WERI-Rb-1 (cell line): Measurements from ENCODE around the gene ADORA1.
A peak's percentile ranks its signal among the peaks of the same experiment; 100 is the strongest.

Experiments used
- DNase-seq: peaks from one replicate; pipeline ENCODE4 v3.0.0-alpha.2; 2020
- H3K27ac ChIP-seq: fragments of 250-450 bp; sonication (Bioruptor Pico); 2 replicates; pipeline ENCODE4 v1.5.1; 2020; ENCODE audit warnings: mild to moderate bottlenecking, moderate library complexity
- H3K27me3 ChIP-seq: fragments of 250-450 bp; sonication (Bioruptor Pico); 2 replicates; pipeline ENCODE4 v1.5.1; 2021; ENCODE audit warnings: mild to moderate bottlenecking, low read depth, moderate library complexity; ENCODE audit not compliant: insufficient read depth, severe bottlenecking
- H3K36me3 ChIP-seq: fragments of 250-450 bp; sonication (Bioruptor Pico); 2 replicates; pipeline ENCODE4 v1.5.1; 2020; ENCODE audit warnings: mild to moderate bottlenecking, moderate library complexity
- H3K4me3 ChIP-seq: 2 replicates; pipeline ENCODE4 v1.5.1; 2011; ENCODE audit warnings: low read depth, mild to moderate bottlenecking, control low read depth, low read length
- H3K9me3 ChIP-seq: fragments of 250-450 bp; sonication (Bioruptor Pico); 2 replicates; pipeline ENCODE4 v1.5.1; 2021; ENCODE audit warnings: mild to moderate bottlenecking, moderate library complexity; ENCODE audit not compliant: severe bottlenecking
- CTCF ChIP-seq: IDR thresholded peaks from 2 replicates; pipeline ENCODE4 v1.5.1; 2011; ENCODE audit warnings: low read depth, mild to moderate bottlenecking, control low read depth, inconsistent platforms, low read length

Gene ADORA1

DNA sequence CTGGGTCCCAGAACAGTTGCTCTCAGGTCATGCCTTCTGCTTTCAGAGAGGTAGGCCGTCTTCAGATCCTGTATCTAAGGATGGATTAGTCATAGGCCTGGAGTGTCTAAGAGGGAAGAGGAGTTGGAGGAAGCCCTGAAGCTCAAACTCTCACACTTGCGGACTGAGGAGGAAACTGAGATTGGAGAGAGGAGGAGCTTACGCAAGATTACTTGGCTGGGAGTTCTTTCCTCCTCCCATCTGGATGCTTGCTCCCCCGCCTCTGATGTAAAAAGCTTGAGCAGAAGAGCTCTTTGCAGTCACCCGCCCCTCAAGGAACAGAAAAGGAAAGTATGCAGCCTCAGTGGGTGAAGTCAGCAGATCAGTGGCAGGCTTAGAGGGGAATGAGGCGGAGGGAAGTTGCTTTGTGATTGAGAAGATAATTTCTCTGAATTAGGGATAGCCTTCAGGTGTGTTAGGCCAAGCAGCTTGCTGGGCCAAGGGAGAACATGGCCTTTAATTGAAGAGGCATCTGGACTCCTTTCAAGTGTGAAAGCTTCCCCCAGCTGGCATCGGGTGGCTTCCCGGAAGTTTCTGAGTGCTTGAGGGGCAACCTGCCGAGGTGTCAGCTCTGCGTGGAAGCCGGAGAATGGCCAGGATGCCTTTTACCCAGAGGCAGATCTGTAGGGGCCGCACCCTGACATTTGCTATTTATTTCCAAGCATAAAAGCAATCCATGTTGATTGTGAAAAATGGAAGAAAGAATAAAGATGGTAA is 6.6 kb downstream of the ADORA1 start:
- Histone ChIP-seq H3K4me3 (no peak overlapping the region), H3K27ac (peak overlapping the region; percentile 11), H3K9me3 (no peaks in the 10 kb centered on the region), H3K27me3 (no peaks in the 10 kb centered on the region), H3K36me3 (peaks cover 36% of the 10 kb centered on the region)
- peak; percentile 74 for DNase-seq
- TF ChIP-seq CTCF, result no peak

DNA sequence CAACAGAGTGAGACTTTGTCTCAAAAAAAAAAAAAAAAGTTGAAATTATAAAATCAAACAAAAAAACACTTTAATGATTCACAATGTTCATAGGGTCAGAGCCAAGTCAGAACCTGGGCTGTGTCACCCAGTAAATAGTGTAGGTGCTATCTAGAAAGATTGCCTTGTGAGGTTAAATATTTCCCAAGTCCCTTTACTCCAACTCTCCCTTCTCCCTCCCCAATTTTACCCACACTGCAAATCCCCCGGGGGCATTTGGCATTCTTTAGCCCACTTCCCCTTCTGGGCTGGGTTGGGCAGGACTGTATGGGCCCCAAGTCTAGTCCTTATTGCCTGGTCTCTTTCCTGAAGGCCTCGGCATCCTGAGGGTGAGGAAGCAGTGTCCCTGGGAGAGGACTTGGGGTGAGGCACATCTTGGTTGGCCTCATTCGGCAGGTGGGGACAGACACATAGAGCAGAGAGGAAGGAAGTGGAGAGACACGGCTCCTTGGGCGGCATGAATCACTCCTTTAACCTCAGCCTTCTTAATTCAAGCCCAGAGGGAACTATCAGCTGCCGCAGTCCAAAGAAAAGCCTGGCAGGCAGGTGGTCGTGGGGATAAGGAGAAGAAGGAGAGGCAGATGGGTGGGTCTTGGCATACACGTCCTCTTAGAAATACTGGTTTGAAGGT is 8.2 kb downstream of the ADORA1 start:
- H3K4me3 ChIP-seq, result no peak overlapping the region

DNA sequence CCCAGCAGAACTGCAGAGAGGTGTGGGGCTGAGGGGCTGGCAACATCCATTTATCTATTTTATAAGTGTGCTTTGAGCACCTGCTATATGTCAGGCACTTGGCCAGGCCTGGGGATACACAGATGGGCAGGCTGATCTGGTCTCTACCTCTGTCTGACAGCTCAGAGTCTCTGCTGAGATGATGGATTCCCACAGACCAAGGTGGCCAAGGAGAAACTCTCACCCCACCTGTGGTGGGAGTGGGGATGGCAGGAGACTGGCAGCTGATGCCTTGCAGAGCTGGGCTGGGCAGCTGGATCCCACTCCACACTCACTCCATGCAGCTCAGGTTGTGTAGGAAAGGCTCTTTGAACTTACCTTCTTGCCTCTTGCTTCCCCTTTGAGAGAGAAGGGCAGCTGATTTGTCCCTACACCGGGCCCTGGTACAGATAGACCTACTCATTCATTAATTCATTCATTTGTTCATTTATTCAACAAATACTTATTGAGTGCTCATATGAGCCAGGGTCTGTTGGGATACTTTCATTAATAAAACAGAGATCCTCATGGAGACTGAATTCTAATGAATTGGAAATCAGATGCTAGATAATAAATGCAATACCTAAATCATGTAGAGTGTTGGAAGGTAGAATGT is 9.0 kb downstream of the ADORA1 start:
- Histone ChIP-seq H3K27me3 (no peaks in the 10 kb centered on the region), H3K9me3 (no peaks in the 10 kb centered on the region), H3K4me3 (no peak overlapping the region), H3K27ac (no peak overlapping the region), H3K36me3 (peaks cover 22% of the 10 kb centered on the region)
- DNase-seq, result peak; percentile 56
- peak; percentile 64 for TF ChIP-seq CTCF

More for the DNA sequence above, 8.2 kb downstream of the ADORA1 start:
- Histone ChIP-seq H3K27me3 (no peaks in the 10 kb centered on the region), H3K27ac (no peak overlapping the region), H3K36me3 (peaks cover 22% of the 10 kb centered on the region), H3K9me3 (no peaks in the 10 kb centered on the region)
- no peak for DNase-seq
- no peak for TF ChIP-seq CTCF

DNA sequence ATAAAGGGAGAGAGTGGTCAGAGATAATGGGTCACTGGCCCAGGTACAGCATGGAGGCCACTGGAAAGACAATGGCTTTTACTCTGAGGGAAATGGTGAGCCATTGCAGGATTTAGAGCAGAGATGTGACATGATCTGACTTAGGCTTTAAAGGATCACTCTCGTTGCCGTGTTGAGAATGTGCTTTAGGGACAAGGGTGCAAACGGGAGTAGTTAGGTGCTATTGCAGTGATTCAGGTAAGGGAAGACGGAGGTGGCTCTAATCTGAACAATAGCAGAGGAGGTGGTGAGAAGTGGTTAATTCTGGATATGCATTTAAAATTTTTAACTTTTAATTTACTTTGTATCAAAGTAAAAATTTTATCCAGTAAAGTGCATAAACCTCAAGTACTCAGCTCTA is 9.8 kb downstream of the ADORA1 start:
- H3K27ac ChIP-seq, result no peak overlapping the region
- H3K9me3 ChIP-seq, result no peaks in the 10 kb centered on the region
- peaks cover 23% of the 10 kb centered on the region for H3K36me3 ChIP-seq
- no peak overlapping the region for H3K4me3 ChIP-seq
- no peak for DNase-seq
- H3K27me3 ChIP-seq, result no peaks in the 10 kb centered on the region
- no peak for TF ChIP-seq CTCF

DNA sequence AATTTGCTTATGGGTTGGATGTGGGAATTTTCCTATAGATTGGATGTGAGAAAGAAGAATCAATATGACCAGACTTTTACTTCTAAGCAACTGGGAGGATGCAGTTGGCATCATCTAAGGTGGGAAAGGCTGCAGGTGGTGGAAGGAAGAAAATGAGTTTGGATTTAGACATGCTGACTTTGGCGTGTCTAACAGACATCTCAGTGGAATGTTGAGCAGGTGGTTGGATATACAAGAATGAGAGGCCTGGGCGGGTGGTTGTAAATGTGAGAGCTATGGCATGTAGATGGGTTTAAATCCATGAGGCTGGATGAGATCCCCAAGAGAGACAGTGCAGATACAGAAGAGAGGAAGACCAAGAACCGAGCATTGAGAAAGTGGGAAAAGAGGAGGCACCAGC is 10.5 kb downstream of the ADORA1 start:
- H3K4me3 ChIP-seq, result no peak overlapping the region
- no peak for DNase-seq
- H3K27ac ChIP-seq, result no peak overlapping the region
- peaks cover 26% of the 10 kb centered on the region for H3K36me3 ChIP-seq
- TF ChIP-seq CTCF, result no peak
- H3K27me3 ChIP-seq, result no peaks in the 10 kb centered on the region
- no peaks in the 10 kb centered on the region for H3K9me3 ChIP-seq
